NCI-H2107 treated with DMSO at 0.1 percent for 48 hours (cell line): Measurements from ENCODE around the gene TAS2R30.
A peak's percentile ranks its signal among the peaks of the same experiment; 100 is the strongest.

Source experiments
- DNase-seq: peaks from one replicate; lab custom pipeline; 2025; ENCODE audit not compliant: unreplicated experiment; lab: John Stamatoyannopoulos, UW

TAS2R30 gene, protein sequence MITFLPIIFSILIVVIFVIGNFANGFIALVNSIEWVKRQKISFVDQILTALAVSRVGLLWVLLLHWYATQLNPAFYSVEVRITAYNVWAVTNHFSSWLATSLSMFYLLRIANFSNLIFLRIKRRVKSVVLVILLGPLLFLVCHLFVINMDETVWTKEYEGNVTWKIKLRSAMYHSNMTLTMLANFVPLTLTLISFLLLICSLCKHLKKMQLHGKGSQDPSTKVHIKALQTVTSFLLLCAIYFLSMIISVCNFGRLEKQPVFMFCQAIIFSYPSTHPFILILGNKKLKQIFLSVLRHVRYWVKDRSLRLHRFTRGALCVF

DNA sequence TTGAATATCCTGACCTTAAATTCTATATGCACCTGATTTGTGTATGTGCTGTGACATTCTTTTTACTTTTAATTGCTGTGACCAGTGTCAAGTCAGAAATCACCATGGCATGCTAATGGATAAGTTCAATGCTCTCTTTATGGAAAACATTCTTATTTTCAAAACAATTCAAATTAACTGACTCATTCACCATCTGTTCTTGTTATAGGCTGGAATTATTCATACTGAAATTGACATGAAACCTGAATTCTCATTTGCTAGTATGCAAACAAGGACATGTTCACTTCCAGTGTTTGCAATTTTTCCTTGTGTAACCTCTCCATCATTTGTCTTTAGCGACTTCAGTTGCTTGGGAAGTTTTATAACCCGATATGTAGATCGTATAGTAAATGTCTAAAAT, at the start of gene TAS2R30:
TAS2R30 (minus strand) TSS at position 340 of the 400 bp plus-strand sequence. CDS start 400 bp downstream, outside the sequence.
- DNase-seq = no peak

DNA sequence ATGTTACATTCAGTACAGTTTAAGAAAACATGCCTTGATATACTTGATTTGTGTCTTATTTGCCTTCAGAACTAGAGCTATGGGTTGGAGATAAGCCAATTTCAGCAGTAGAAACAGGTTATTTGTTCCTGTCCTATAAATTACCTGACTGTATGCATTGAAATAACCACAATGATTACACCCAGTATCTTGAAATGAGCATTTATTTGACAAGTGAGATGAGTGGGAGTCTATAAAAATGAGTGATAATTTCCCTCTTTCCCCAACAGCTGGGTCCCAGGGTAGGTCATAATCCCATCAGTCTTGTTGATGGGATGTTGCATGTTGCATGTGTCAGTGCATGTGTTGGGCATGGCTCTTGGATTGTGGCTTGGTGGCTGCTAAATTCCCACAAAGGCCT, 48.6 kb upstream of the TAS2R30 start:
- DNase-seq = no peak

DNA sequence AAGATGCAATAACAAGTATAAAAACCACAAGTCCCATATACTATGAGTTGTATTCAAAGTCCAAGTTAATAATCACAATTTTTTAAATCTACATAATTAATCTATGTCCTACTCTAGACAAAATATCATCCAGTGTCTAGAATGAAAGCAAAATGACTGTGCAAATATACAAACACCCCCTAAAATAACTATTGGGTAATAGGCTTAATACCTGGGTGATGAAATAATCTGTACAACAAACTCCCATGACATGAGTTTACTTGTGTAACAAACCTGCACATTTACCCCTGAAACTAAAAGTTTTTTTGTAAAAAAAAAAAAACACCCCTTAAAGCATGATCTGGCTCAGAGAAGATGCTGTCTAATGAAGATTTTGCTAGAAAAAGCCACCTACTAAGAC, 48.1 kb upstream of the TAS2R30 start:
- no peak for DNase-seq

DNA sequence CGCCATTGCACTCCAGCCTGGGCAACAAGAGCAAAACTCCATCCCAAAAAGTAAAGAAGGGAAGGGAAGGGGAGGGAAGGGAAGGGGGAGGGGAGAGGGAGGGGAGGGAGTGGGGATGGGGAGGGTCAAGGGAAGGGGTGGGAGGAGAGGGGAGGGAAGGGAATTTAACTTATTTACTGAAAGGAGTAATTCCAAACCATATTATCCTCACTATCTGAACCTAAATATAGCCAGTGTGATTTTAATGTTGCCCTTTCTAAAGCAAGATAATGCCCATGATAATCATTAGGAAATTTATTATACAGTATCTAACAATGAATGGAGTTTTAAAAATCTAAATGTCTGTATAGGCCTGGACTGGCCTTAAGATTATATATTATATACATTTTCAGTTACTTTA, 43.8 kb upstream of the TAS2R30 start:
- DNase-seq = no peak

DNA sequence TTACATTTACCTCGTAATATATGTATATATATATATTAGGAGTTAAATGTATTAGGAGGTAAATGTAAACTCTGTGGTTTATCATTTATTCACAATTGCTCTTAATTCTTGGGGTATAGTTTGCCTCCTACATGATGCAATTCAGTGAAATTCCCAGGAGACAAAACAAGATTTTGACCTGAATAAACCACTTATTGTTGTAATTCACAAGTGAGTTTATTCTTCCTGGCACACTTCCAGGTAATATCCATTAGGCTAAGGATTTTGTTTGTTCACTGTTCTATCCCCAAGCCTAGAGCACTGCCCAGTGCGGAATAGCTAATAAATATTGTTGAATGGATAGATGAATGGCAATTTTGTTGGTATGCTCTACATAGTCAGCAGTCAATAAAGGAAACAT, 39.6 kb upstream of the TAS2R30 start:
- DNase-seq = no peak

DNA sequence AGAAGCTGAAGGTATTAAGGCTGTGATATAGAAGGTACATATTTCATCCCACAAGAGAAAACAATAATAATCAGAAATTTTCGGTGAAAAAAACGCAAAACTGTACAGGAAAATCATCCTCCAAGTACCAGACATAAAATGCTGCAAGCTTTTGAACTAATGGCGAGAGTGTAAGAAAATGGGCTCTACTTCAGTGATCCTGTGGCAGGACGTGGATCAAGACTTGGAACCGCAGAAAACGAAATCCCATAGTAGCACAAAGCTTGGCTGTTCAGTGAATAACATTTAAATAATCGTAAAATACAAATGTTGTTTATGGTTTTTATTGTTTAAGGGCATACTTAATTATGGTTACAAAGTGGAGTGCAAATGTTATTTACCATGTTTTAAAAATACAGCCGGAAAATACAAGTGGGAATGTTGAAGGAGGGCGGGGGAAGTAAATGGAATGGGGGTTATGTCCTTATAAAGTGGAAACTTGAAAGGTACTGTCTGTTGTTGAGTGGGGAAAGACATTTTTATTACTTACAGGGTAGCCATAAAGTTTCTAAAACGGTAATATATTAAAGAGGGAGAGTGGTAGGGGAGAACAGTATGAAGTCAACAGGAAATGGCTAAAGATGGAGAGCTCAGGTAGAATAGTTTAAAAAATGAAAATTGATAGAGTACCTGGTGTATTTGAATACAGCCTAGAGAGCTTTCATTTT, 37.7 kb upstream of the TAS2R30 start:
- DNase-seq = peak; percentile 61

DNA sequence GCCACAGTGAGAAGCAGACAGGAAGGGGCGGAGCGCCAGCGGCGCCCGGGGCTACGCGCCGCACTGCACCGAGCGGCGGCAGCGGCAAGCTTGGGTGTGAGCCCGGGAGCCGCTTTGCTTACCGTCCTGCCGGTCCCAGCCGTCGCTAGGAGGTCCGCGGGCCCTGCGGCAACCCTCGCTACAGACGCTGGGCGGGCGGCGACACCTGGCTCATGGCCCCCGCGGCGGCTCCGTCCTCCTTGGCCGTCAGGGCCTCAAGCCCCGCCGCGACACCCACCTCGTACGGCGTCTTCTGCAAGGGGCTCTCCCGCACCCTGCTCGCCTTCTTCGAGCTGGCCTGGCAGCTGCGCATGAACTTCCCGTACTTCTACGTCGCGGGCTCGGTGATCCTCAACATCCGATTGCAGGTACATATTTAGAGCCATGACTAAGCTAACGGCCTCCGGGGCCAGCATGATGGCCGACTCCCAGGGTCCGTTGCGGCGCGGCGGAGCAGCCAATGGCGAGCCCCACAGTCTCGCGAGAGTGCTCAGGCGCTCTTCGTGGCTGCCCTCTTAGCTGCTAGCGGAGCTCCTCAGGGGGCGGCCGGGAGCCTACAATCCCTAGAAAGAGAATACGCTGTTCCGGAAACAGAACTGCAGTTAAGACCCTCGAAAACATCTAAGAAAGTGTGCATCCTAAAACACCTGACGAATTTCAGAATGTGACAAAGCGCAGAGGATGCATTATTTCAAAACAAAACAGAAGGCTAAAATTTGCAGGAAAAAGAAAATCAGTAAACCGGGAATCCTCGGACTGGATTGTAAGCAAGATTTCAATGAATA, 36.9 kb upstream of the TAS2R30 start, which contains the start of gene SMIM10L1:
SMIM10L1 (plus strand) TSS at position 50 of the 824 bp plus-strand sequence; CDS start at position 213, 163 bp downstream.
- DNase-seq = peak; percentile 76

DNA sequence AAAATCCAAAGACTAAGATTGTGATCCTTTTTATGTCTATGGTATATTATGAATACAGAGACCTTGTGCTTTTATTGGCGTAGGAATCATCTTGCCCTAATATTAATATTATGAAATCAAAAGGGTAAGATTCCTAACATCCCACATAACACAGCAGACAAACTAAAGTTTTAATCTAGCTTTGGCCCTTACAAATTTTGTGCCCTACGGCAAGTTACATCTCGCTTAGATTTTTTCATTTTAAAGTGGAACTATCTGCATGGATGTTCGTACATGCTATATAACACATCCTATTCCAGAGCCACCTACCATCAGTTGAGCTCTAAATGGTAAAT, 36.3 kb upstream of the TAS2R30 start:
- DNase-seq = no peak

DNA sequence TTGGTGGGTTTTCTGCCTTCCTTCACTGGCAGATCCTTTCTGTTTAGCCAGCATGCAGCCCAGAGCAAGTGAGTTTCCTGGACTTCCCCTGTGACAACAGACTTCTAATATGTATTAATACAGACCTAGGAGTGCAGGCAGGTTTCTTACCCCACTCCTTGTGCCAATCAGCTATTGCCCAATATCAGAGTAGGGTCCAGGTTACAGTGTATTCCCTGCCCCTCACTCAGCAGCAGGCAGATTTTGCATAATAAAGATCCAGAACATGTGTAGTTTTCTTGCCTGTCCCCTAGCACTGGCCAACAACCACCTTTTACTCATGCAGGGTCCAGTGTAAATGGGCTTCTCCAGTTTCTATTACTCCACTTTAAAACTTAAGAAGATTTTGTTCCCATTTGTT, 31.9 kb upstream of the TAS2R30 start:
- DNase-seq = no peak

DNA sequence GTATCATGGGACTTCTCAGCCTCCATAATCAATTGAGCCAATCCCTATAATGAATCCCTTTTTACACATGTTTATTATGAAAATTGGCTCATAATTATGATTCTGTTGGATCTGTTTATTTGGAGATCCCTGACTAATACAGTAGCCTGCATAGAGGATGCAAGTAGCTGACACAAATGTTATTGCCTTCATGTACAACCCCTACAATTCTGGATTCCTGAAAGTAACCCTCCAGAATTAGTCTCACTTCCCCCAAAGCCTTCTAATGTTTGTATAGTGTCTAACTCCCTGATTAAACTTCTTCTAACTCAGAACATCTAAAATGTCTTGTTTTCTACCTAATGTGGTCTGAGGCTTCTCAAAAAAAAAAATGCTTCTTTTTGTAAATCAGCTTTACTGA, 29.9 kb upstream of the TAS2R30 start:
- no peak for DNase-seq

DNA sequence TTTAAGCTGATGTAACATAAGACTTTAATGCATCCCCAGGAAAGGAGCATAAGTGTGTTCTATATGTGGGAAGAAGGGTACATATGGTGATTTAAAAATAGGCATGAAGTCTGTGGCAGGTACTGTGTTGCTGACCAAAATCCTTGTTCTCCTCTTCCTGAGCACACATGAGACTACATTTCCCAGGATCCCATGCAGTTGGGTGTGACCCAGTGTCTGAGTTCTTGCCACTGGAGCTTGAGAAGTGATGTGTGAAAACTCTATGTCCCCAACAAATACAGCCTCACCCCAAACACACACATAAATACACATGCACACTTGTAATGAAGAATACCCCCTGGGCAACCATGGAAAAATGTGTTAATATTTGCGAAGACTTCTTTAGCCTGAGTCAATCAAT, 28.1 kb upstream of the TAS2R30 start:
- DNase-seq = no peak

DNA sequence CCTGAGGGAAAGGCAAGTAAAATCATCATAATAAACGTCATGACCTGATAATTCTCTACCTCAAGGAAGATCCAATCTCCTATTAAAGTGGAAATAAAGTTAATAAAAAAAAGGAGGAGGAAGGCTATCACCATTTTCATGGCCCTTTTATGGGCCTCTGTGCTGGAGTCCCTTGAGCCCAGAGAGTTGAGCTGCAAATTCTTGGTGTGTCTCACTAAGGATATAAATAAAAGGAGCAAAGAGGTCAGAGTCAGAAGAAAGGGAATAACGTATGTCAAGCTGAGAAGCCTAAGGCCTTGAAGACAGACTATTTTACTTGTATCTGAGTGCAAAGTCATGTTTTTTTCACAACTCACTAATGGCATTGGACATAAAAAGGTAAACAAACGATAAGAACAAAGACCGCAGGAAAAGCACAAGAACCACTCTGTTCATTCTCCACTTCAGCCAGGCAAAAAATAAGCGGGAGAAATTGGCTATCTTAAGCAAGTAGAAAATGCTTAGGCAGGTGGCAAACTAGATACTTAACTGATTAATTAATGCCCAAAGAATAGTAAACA, 24.5 kb upstream of the TAS2R30 start:
- no peak for DNase-seq

DNA sequence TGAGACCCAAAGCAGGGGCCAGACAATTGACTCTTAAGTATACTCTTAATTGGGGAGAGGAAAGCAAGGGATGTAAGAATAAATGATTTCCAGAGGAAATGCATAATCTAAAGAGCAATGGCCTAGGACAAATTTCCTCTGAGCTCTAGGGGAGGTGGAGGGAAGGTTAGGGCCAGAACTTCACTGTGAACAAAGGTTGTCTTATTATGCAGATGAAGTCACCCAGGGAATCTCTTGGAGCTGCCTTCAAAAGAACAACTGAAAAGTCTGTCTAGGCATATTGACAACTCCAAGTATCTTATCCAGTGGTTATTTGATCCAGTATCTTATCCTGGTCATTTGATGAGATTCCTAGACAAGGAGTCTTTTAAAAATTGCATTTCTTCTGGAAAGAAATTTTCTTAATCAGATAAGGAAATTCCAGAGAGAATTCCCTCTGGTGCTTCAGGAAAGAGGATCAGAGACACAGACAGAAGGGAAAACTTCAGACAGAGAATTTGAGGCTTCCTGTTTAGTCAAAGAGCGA, 20.0 kb upstream of the TAS2R30 start:
- no peak for DNase-seq

DNA sequence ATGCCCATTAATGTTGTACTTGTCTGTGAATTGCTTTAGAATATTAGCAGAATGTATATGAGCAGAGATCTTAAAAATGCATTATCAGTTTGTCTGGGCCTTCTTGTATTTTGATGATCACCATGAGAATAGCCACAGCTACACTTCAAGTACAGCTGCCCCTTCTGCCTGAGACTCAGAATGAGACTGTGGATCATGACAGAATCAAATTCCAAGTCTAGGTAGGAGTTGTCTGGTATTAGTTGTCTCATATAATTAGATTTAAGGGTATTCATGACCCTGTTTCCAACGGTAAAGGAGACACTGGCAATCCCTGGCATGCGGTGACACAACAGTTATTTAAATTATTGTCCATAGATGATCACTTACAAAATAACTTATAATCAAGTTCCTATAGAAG, 18.3 kb upstream of the TAS2R30 start:
- no peak for DNase-seq

DNA sequence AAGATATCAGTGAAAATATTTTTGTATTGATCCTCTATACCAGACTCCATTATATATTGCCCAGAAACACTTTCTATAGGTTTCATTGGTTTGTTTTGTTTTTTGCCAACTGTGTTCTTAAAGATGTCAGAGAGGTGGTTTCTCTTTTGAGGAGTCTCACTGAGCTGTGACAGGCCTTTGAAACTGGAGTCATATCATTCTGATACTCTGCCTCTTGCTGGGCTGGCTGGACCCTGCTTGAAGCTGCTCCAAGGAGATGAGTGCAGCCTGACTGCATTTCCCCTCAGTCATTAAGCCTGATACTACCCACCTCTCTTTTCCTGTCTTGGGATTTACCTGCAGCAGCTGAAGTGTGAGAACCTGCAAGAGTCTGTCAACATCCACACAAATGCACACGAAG, 16.4 kb upstream of the TAS2R30 start:
- DNase-seq = no peak

DNA sequence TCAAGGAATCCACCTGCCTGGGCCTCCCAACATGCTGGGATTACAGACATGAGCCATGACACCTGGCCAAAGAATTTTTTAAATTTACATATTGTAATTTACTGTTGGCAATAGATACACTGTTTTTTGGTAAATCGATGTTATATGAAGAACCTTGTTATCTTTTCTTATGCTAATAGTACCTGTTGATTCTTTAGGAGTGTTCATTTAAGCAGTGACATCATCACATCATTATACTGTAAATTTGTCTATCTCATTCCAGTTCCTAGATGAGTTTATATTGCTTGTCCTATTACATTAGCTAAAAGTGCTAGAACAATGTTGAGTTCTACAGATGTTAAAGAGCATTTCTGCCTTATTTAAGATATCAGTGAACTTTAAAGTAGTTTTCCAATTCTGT, 13.0 kb upstream of the TAS2R30 start:
- no peak for DNase-seq

DNA sequence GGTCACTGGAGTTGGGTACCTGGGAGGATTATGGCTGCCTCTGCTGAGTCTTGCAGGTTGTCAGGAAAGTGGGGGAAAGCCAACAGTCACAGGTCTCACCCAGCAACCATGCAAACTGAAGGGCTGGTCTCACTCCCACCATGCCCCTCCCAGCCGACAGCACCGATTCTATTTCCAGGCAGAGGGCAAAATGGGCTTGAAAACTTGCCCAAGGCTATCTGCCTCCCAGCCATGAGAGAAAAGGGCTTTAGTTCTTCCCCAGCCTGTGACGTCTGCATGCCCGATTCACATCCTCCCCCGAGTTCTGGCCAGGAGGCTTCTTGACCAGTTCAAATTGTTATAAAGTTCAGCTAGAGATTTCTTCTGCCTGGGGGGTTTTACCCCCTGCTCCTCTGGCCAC, 9.9 kb upstream of the TAS2R30 start:
- DNase-seq = no peak

DNA sequence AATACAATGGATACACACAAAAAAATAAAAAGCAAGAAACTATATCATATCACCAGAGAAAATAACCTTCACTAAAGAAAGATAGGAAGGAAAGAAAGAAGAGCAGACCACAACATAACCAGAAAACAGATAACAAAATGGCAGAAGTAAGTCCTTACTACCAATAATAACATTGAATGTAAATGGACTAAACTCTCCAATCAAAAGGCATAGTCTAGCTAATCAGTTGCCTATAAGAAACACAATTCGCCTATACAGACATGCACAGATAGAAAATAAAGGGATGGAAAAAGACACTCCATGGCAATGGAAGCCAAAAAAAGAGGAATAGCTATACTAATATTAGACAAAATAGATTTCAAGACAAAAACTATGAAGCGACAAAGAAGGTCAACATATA, 8.9 kb upstream of the TAS2R30 start:
- no peak for DNase-seq

DNA sequence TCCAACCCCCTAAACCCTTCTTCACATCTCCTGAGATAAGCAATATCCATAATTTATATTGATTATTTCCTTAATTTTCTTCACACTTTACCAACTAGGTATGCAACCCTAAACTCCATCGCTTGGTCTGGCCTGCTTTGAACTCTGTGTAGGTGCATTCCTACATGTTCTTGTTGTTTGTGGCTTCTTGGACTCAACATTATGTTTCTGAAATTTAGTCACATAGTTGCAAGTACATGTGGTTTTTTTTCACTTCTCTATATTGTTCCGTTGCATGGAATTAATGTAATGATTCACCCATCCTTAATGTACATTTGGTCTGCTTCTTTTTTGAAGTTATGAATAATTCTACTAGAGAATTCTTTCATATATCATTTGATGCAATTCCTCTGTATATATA, 1.6 kb upstream of the TAS2R30 start:
- no peak for DNase-seq

DNA sequence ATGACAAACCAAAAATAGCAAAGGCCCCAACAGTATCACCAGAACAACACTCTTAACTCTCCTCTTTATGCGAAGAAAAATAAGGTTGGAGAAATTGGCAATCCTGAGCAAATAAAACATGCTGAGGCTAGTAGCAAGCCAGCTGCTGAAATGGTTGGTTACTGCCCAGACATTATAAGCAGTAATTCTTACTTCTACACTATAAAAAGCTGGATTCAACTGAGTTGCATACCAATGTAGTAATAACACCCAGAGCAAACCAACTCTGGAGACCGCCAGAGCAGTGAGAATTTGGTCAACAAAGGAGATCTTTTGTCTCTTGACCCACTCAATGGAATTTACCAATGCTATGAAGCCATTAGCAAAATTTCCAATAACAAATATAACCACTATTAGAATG, 628 bp downstream of the TAS2R30 start:
- no peak for DNase-seq

DNA sequence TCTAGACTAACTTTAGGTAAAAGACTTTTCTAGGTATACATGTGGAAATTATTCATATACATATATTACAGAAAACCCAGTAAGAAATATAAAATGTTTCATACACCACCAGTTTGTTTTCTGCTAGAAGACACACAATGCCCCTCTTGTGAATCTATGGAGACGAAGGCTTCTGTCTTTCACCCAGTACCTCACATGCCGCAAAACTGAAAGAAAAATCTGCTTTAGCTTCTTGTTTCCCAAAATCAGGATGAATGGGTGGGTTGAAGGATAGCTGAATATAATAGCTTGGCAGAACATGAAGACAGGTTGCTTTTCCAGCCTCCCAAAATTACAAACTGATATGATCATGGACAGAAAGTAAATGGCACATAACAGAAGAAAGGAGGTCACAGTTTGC, 1.3 kb downstream of the TAS2R30 start:
- no peak for DNase-seq
